ENCODE measurements around the gene CMTM8. TPM values are rescaled to one million over a fixed set of nuclear protein-coding genes. Genes with fewer than 3 reads are reported as not detected.

Gene CMTM8
- total RNA-seq, 1 donor from 2014 or later = 3.4 TPM

DNA sequence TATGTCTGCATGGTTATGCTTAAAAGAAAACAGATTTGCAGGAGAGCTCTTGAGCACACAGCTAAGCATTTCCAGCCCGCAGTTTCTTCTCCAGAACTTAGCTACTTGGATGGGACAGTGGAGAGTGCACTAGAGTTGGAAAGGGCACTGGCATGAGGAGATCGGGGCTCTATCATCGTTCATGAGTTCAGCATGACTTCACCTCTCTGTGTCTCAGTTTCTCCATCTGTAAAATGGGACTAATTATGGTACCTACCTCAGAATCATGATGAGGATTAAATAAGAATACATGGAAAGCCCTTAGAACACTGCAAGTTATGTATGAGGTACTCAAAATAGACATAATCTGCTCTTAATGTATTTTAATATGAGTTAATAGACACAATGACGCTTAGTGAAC lies 69.9 kb downstream of the CMTM8 start:
- DNase-seq = no peak

DNA sequence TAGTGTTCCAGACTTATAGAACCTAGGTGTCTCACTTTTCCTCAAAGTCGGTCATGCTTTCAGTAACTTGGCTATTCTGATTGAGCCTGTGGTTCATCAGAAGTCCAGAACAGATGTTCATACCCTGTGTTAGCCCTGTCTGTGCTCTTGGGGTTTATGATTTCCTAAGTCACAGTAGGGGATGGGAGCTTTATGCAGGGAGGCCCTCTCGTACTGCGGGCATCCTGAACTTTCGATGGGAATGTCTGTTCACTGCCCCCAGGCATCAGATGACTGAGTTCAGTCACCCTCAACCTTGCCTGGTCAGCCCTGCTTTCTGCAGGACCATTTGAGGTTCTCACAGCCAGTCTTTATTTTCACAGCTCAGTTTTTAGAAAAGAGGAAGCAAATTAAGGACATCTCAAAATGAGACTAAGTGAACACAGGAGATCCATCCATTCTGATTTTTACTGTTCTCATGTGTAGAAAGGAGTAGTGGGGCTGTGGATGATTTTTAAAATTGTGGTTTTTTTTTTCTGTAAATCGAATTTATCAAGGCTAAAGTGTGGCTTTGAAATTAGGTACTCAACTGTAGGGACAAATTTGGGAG lies 71.3 kb downstream of the CMTM8 start:
- no peak for DNase-seq

DNA sequence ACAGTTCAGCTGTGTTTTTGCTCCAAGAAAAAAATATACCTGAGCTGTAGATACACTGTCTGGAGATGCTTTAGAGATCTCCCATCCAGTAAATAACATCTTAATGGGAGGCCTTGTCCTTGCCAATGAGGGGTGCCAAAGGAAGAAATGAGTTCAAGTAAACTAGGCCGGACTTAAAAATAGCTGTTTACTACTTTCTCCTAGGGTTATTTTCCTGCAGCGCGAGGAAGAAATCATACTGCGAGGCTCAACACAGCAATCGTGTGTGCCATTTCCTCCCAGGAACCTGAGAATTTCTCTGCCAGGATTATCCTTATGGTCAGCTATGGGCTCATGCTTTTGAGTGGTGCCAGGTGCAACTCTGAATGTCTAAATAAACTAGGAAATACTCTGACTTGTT lies 71.9 kb downstream of the CMTM8 start:
- no peak for DNase-seq

DNA sequence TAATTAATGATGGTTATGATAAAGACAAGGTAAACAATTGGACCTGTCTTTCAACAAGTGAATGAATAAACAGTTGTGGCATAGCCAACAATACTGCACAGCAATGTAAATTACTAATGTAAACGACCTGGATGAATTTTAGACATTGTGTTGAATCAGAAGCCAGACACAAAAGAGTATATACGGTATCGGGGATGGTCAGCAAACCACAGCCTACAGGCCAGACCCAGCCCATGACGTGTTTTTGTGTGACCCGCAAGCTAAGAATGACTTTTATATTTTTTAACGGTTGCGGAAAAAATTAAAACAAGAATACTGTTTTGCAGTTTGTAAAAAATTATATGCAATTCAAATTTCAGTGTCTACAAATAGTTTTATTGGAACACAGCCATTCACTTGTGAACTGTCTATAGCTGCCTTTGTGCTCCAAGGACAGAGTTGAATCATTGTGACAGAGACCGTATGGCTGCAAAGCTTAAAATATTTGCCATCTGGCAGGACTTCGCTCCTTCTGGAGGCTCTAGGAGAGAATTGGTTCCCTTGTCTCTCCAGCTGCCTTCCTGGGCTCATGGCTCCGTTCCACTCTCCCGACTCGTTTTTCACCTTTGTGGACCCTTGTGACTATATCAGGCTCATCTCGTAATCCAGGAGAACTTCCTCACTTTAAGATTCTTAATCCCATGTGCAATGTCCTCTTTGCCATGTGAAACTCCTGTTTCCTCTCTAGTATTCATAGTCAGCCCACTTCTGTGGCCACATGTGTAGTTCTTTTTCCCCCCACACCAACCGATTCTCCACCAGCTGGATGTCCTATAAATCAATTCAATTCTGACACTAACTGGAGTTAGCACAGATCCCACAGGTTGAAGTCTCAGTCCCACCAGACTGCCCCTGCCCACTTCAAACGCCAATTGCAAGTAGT lies 72.7 kb downstream of the CMTM8 start:
- peak; percentile 89 for DNase-seq

DNA sequence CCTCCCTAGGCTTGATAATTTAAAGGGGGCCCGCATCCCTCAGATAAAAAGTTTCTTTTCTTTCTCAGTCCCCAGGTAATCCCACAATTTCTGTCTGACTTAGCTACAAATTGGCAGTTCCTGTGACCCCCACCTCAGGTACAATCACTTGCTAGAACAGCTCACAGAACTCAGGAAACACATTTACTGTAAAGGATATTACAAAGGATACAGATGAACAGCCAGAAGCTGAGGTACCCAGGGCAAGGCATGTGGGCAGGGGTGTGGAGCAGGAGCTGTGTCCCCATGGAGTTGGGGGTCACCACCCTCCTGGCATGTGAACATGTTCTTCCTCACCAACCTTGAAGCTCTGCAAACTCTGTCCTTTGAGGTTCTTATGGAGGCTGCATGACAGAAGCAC lies 73.8 kb downstream of the CMTM8 start:
- no peak for DNase-seq

DNA sequence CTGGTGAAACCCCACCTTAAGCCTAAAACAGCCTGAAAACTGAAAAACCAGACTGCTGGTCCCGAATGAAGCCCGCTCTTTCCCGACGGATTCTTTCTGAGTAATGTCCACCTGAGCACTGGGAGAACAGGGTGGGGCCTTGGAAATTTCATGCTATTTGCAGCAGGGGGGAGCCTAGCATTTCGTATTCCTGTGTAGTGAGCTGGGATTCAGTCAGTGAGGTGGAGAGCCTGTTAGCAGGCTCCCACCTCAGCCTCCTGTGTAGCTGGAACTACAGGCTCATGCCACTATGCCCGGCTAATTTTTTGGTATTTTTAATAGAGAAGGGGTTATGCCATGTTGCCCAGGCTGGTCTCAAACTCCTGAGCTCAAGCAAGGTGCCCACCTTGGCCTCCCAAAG lies 74.7 kb downstream of the CMTM8 start:
- DNase-seq = no peak

DNA sequence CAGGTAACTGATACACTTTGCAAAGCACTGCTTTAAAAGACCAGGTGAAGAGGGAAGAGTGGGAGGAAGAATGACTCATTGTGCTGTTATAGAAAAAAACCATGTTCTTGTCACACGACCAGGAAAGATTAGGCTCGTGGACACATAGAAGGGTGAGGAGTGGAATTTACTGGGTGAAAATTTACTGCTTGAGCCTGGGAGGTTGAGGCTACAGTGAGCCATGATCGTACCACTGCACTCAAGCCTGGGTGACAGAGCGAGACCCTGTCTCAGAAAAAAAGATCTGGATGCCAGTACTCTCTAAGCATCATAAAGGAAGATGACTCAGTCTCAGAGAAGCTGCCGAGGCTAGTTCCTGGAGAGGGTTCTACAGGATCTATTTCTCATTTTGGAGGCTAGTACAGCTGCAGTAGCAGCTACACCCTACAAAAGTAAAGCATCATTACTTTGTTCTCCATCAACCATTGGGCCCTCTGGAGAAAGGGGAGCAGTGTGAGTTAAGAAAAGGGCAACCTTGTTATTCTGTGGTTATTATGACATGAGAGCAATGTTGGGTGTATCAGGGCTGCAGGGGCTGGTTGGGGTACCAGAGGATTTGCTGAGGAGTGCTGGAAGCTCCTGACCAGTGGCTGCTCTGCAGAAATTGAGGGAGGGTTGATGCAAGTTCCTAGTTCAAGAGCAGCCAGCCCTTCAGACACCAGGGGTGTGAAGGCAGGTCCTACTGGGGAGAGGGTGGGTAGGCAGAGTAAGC lies 75.4 kb downstream of the CMTM8 start:
- DNase-seq = no peak

DNA sequence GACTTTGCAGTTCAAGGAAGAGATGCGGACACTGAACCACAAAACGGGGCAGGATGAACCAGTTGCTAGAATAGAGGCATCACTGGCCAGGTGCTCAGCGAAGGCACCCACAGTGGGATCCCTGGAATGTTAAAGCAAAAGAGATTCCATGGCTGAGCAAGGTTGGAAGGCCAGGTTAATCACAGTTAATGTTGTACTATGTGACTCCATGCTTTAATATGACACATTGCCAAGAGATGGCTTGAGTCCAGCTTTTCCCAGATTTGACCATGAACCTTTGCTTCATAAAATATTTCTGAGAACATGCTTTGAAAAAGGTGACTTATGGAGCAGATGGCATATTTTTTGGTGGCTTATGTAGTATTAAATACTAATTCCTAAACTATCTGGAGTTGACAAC lies 77.0 kb downstream of the CMTM8 start:
- no peak for DNase-seq

DNA sequence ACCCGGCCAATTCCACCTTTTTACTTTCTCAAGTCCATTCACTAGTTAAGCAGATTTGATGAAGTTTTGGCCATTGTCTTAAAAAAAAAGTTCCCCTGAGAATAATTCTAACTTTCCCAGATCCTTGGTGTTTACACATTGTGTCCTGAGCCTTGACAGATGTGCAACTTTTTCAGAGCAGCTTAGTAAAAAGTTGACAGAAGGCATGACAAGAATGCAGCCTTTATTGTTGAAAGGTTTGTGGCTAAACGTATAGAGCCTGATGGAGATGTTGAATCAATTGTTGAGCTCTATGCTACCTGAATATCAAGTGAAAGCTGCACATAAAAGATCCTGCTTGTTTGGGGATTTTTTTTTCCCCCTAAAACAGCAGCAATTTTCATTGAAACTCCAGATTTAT lies 77.8 kb downstream of the CMTM8 start:
- DNase-seq = no peak

DNA sequence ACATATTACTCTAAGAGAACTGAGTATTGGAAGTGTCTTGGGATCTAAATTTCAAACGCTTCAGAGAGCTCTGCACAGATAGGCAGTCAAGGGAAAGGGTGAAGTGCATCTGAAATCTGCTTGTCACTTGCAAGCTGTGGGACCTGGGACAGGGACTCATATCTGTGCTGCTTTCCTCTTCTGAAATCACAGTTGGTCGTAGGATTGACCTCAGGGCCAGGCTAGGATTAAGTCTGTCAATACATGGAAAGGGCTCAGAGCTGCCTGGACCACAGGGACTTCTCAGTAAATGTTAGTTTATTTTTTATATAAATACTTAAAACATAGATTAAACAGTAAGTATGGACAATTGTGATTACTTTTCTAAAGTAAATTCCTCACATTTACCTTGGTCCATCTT lies 78.5 kb downstream of the CMTM8 start:
- DNase-seq = no peak

DNA sequence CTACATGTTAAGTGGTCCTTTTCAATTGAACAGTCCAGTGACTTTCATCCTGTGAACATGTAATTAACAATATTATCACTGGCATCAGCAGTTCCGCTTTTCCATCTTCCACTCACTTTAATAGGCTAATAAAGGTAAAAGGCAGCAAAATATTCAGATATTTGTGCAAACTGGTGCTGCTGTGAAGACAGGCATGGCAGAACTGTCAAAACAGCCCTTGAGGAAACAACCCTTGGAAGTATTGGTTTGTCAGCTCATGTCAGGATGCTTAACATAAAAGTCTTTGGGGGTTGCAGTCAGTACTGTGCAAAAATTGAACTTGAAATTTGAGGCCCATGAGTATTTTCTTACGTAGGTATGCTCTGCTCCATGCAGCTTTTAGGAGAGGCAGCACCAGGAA lies 81.1 kb downstream of the CMTM8 start:
- no peak for DNase-seq

DNA sequence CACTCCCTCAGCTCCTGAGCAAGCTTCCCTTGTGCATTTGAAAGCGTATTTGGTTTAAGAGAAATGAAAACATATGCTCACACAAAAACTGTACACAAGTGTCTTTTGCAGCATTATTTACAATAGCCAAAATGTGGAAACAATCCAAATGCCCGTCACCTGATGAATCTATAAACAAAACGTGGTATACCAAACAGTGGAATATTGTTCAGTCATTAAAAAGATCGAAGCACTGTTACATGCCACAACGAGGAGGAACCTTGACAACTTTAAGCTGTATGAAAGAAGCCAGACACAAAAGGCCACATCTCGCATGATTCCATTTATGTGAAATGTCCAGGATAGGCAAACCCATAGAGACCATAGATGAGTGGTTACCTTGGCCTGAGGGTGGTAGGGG lies 81.6 kb downstream of the CMTM8 start:
- DNase-seq = no peak

DNA sequence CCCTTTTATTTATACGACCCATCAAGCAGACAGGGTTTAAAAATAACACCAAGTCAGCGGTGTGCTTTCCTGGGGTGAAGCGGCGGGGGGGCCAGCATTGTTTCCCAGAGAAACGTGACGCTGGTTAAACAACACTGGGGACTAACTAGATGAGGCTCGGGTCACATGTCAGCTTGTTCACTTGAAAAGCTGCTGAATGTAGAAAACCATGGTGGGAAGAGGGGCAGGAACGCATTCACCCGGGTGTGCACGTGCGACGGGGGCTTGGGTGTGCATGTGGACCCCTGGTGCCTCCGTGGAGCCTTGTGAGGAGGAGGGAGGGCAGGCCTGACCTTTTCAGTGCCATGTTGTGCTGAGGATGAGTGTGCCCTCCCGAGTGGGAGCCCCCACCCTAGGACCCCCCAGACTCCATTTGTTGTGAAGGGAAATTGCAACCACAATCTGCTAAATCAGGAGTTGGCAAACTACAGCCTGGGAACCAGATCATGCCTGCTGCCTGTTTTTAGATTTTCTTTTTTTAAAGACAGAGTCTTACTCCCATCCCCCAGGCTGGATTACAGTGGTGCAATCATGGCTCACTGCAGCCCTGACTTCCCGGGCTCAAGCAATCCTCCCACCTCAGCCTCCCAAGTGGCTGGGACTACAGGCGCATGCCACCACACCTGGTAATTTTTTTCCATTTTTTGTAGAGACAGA lies 82.8 kb downstream of the CMTM8 start:
- no peak for DNase-seq

DNA sequence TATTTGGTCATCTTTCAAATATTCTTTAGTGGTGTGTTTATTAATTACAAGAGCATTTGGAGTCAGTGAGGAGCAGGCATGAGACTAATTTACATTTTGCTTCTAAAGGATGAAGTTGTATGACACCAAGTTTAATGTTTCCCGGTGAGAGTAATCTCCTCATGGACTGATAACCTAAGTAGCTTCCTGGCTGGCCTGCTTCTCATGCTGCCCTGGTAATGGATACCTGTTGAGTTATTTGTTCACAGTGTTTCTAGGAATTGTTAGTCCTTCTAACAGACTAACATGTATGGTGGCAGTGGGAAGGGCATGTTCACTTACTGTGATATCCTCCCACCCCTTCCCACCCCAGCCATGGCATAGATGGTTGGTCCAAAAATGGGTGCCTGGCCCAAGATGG lies 83.8 kb downstream of the CMTM8 start:
- DNase-seq = no peak

DNA sequence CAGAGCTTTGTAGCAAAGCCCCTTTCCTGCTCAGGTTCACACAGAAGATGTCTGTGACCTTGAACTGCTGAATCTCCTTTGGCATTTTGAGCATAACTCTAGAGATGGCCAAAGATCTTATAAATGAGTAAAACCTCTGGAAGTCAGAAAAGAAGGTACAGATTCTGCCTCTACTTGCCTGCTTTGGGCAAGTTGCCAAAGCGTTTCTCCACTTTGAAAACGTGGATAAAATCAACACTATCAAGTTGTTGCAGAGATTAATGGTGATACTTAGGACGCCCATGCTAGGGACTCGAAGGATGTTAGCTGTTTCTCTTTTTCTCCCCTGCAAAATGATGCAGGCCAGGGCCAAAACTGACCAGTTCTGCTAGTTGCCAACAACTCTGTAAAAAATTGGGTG lies 85.1 kb downstream of the CMTM8 start:
- DNase-seq = peak; percentile 31

DNA sequence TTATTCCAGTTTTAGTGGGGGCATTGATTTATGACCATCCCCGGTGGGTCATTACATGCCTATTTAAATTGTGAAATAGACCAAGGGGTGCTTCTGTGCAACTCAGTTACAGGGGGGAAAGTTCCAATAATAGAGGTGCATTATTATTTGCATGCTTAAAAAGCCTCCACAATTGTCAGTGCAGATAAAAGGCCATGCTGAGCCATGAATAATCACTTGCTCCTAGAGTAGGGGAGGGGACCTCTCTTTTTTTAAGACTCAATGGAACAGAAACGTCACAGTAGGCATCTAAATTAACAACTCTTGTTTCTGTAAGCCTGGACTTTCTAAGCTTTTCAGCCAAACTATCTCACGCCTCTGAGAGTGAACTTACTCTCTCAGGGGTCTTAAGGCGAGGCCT lies 86.7 kb downstream of the CMTM8 start:
- DNase-seq = no peak

DNA sequence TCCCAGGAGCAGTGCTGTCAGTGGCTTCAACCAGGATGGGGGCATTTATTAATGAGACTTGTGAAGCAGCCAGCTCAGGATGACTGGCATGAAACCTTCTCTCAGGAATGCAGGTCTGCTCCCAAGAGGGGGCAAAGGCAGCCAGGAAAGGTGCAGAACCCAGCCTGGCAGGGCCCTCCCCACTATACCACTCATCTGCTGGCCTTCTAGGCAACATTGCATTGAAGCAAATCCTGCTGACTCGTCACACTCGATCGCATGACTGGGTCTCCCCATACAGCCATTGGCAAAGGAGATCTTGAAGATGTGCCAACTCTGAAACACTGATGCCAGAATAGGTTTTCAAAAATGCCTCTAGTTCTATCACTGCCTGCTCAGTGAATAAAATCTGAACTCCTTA lies 87.4 kb downstream of the CMTM8 start:
- peak; percentile 26 for DNase-seq

DNA sequence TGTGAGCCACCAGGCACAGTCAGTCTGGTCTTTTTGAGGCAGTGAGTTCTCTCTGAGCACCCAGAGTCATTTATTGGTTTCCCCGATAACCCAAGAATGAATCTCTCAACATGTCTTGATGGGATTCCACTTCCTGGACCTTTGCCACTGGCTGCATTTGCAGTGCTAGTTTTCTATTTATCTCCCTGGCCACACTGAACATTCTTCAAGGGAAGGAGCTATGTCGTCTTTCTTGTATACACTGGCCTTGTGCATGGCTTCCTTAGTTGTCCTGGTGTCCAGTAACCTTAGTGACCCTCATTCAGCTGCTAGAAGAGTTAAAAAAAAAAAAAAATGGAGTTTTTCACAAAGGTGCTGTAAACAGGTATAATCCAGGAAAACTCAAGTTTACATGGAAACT lies 88.3 kb downstream of the CMTM8 start:
- no peak for DNase-seq

DNA sequence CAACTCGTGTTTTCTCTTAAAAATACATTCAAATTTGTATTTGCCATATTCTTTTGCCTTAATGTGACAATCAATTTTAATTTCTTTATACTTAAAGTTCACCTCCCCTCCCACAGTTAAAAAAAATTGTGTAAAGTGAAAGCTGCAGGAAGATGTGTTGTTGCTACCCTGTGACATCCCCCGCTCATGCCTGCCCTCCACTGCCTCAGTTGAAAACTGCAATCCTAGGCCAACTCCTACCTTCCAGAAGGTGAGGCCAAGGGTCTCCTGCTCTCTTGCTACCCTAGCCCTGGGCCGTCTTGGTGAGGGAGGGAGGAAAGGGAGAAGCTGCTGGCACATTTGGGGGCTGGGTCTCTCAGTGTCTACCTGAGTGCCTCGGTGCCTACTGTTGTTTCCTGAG lies 96.2 kb downstream of the CMTM8 start:
- DNase-seq = no peak

DNA sequence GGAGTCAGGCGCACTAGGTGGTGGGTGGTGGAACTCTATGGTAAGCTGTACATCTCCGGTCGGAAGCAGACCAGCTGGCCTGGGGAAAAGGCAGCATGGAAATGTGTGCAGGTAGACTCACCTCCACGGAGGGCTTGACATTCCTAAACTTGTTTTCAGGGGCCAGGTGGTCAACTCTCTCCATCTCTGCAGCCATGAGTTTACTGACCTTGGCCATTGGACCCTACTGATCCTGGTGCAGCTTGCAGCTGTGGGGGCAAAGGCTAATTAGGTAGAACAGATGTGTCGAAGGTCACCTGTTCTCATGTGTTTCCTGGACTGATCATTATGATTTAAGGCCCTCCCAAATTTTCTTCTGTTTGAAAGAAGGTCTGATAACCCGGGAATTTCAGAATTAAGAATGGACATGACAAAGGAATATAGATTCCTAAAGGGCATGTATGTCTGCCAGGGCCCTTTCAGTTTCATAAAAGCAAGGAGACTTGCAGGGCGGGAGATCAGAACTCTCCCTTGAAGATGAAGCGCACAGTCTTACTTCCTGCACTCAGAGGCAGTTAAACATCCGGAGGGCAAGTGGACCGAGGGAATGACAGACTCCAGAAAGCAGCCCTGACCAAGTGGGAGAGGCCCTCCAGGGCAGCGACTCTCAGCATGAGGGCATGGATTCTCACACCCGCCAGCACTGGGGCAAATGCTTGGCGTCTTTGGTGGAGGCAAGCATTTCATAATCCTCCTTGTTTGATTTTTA lies 97.1 kb downstream of the CMTM8 start:
- DNase-seq = no peak

DNA sequence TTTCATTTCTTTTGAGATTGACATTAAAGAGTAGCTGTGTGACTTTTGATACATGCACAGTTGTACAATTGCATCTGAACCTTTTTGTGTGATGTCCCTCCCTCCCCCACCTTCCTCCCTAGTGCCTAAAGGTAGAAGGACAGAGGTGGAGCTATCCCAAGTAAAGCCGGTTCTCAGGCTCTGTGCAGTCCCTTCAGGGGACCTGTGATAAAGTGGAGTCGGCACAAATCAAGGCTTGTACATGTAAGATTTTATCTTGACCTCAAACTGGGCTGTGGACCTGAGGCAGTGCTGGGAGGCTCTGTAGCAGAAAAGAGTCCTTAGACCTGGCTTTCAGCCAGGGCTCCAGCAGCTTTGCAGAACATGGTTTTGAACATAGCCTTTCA lies 97.6 kb downstream of the CMTM8 start:
- no peak for DNase-seq

DNA sequence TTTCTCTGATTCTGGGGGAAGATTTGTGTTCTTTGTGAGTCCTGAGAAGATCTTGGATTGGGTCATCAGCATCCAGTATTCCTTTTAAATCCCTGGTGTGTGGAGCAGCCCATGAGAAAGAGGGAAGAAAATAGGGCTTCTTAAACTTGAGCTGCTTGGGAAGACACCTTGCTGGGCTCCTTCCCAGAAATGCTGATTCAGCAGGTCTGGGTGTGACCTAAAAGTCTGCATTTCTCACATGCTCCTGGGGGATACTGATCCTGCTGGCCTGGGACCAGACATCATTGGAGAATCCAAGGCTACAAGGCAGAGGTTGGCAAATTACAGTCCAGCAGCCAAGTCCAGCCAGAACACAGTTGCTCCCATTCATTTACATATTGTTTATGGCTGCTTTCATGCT lies 99.0 kb downstream of the CMTM8 start:
- DNase-seq = no peak
